Stimulated activated CD4-positive, alpha-beta T cell treated with anti-CD3 and anti-CD28 coated beads, TNF-alpha, amount 100 ng/mL, for 1 hour (primary cell): ENCODE measurements around the gene TEX38.

Experiments used
- DNase-seq, 3 donors: peaks; one replicate each; pipeline ENCODE4 v3.0.0-alpha.2; 2020; ENCODE audit warnings: low read depth in 3 of 3, low spot score in 1 of 3

Gene TEX38

GRCh38 chr1:46721204-46721603, 49.5 kb downstream of the TEX38 start:
- DNase-seq = no peak

DNA sequence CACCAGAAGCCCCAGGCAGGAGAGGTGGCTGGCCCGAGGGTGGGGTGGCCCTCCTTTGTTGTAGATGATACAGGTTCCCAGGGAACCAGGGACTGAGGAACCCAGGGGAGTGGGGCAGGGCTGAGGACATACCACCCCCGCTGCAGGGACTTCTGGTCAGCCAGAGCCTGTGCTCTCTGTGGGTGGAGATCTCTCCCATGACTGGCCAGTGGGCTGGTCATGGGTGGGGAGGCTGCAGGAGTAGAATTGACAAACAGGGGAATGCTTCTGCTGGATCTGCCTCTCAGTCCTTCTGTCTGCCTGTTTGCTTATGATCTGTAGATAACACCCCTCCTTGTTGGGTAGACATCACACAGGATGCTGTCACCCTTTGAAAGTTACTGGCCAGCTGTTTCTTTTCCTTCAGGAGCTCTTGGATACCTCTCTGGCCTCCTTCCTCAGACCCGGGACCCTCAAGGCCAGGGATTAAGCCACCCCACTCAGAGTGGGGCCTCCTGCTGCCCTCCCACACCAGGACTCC, 50.1 kb downstream of the TEX38 start:
- no peak for DNase-seq
